Endometrial microvascular endothelial cells (primary cell): Measurements from ENCODE around the gene KDM4C. TPM values are rescaled to one million over a fixed set of nuclear protein-coding genes. Genes with fewer than 3 reads are reported as not detected.
"Not testable (repeated sequence)": the region's sequence is repeated elsewhere in the genome, so short reads cannot be mapped to it uniquely, and the experiment has no call there.

Experiments
- in situ Hi-C: cut with HindIII; loops from 2 replicates; pipeline ENCODE4 v1.10.0; 2017; ENCODE audit warnings: low sequenced_read_pairs, low pct_unique_long_range_greater_than_20kb; ENCODE audit errors: inconsistent ontology term
- total RNA-seq: library from RNA; depleted of rRNA; stranded (reverse); fragments of >200 nt; gene quantifications from one replicate; pipeline ENCODE4 v1.2.3, GENCODE V29; 2015; ENCODE audit errors: inconsistent ontology term

Gene KDM4C
- total RNA-seq, 1 donor from 2014 or later, result 31.8 TPM

- in situ Hi-C loops, result no loop called here
Measured at GRCh38 chr9:6944093-6944551, 186.3 kb downstream of the KDM4C start.

- in situ Hi-C loops, result no loop called here
Measured at GRCh38 chr9:6944896-6945295, 187.1 kb downstream of the KDM4C start.

GRCh38 chr9:6945816-6946215 is 188.0 kb downstream of the KDM4C start:
- in situ Hi-C loops, result no loop called here

- in situ Hi-C loops, result no loop called here
Measured at GRCh38 chr9:6946583-6947166, 188.9 kb downstream of the KDM4C start.

- in situ Hi-C loops, result not testable (repeated sequence)
Measured at GRCh38 chr9:6948921-6949320, 191.1 kb downstream of the KDM4C start.

GRCh38 chr9:6955251-6955921 is 197.6 kb downstream of the KDM4C start:
- in situ Hi-C loops, result no loop called here

GRCh38 chr9:6956879-6957278 is 199.1 kb downstream of the KDM4C start:
- in situ Hi-C loops, result no loop called here

GRCh38 chr9:6959270-6960000 is 201.7 kb downstream of the KDM4C start:
- in situ Hi-C loops, result no loop called here

- in situ Hi-C loops, result no loop called here
Measured at GRCh38 chr9:6960777-6961176, 203.0 kb downstream of the KDM4C start.

- in situ Hi-C loops, result no loop called here
Measured at GRCh38 chr9:6961845-6962522, 204.2 kb downstream of the KDM4C start.

- in situ Hi-C loops, result no loop called here
Measured at GRCh38 chr9:6965566-6965965, 207.8 kb downstream of the KDM4C start.

GRCh38 chr9:6968271-6968670 is 210.5 kb downstream of the KDM4C start:
- in situ Hi-C loops, result no loop called here

- in situ Hi-C loops, result no loop called here
Measured at GRCh38 chr9:6969805-6970204, 212.0 kb downstream of the KDM4C start.

- in situ Hi-C loops, result no loop called here
Measured at GRCh38 chr9:6973089-6973488, 215.3 kb downstream of the KDM4C start.

GRCh38 chr9:6973762-6974161 is 216.0 kb downstream of the KDM4C start:
- in situ Hi-C loops, result no loop called here

GRCh38 chr9:6975198-6975597 is 217.4 kb downstream of the KDM4C start:
- in situ Hi-C loops, result no loop called here

- in situ Hi-C loops, result no loop called here
Measured at GRCh38 chr9:6977761-6978160, 220.0 kb downstream of the KDM4C start.

GRCh38 chr9:6978591-6978990 is 220.8 kb downstream of the KDM4C start:
- in situ Hi-C loops, result no loop called here

- in situ Hi-C loops, result no loop called here
Measured at GRCh38 chr9:6984941-6985578, 227.3 kb downstream of the KDM4C start.
